Panc1 (cell line): Measurements from ENCODE around the gene C8A. TPM values are rescaled to one million over a fixed set of nuclear protein-coding genes. Genes with fewer than 3 reads are reported as not detected.
A peak's percentile ranks its signal among the peaks of the same experiment; 100 is the strongest.

Source experiments
- ATAC-seq: fragments of 200-7000 bp; cut with Tn5 transposase; 2 replicates; pipeline ENCODE4 v1.9.1; 2020; ENCODE audit warnings: mild to moderate bottlenecking, moderate library complexity
- BruUV-seq: library from RNA; stranded (reverse); fragments of 400-500 nt; replicated peaks from 2 replicates; lab custom pipeline; 2021; lab: Mats Ljungman, UMichigan
- CTCF ChIA-PET: fragments of 300-600 bp; sonication (Branson Sonifier 250); formaldehyde crosslinking; loops from one replicate; lab custom pipeline; 2022; ENCODE audit warnings: antibody characterized with exemption; lab: Charles Lee
- POLR2A ChIA-PET: fragments of 300-600 bp; sonication (Branson Sonifier 250); formaldehyde crosslinking; loops from one replicate; lab custom pipeline; 2022; ENCODE audit warnings: antibody characterized with exemption; lab: Charles Lee
- DNase-seq: peaks from one replicate; pipeline ENCODE4 v3.0.0-alpha.2; 2010; ENCODE audit warnings: low read depth, low spot score
- H3K27ac ChIP-seq: 2 replicates; pipeline ENCODE4 v1.5.1; 2011; ENCODE audit warnings: mild to moderate bottlenecking, low read length, inconsistent platforms
- H3K27me3 ChIP-seq: fragments of 200-500 bp; sonication (Bioruptor generic); 2 replicates; pipeline ENCODE4 v1.6.0; 2014; ENCODE audit warnings: low read length, inconsistent platforms; ENCODE audit not compliant: control insufficient read depth, insufficient read depth
- H3K36me3 ChIP-seq: fragments of 200-500 bp; sonication (Bioruptor generic); 2 replicates; pipeline ENCODE4 v1.5.1; 2014; ENCODE audit warnings: inconsistent platforms, mild to moderate bottlenecking, low read length, moderate library complexity; ENCODE audit not compliant: control insufficient read depth, insufficient read depth
- H3K4me1 ChIP-seq: 2 replicates; pipeline ENCODE4 v1.5.1; 2011; ENCODE audit warnings: inconsistent platforms, mild to moderate bottlenecking, low read length, moderate library complexity; ENCODE audit not compliant: control insufficient read depth, insufficient read depth
- H3K4me3 ChIP-seq, 2 experiments: 2 replicates each; pipeline ENCODE4 v1.5.1; 2011 to 2012; ENCODE audit warnings: low read depth in 2 of 2, low read length in 2 of 2, mild to moderate bottlenecking in 2 of 2, inconsistent platforms in 1 of 2, moderate library complexity in 1 of 2
- H3K9me3 ChIP-seq: fragments of 200-500 bp; sonication (Bioruptor generic); 2 replicates; pipeline ENCODE4 v1.5.1; 2014; ENCODE audit warnings: low read depth, mild to moderate bottlenecking, inconsistent platforms, low read length, moderate library complexity; ENCODE audit not compliant: control insufficient read depth, insufficient read depth
- CTCF ChIP-seq: fragments of 450-650 bp; IDR thresholded peaks from 2 replicates; pipeline ENCODE4 v1.5.1; 2017; ENCODE audit warnings: mild to moderate bottlenecking
- POLR2AphosphoS5 ChIP-seq: IDR thresholded peaks from 2 replicates; pipeline ENCODE4 v1.6.1; 2012; ENCODE audit warnings: mild to moderate bottlenecking, low read depth, low read length, moderate library complexity
- SIN3A ChIP-seq: IDR thresholded peaks from 2 replicates; pipeline ENCODE4 v1.6.1; 2012; ENCODE audit warnings: low read depth, mild to moderate bottlenecking, low read length, moderate library complexity, borderline replicate concordance; ENCODE audit not compliant: insufficient read depth
- TCF7L2 ChIP-seq: IDR thresholded peaks from 2 replicates; pipeline ENCODE4 v1.6.1; 2011; ENCODE audit warnings: mild to moderate bottlenecking, low read depth, low read length, inconsistent platforms
- in situ Hi-C: cut with HindIII; loops from 2 replicates; pipeline ENCODE4 v1.10.0; 2016; ENCODE audit warnings: low sequenced_read_pairs, low pct_unique_long_range_greater_than_20kb
- intact Hi-C: fragments of 100-400 bp; cut with micrococcal nuclease; formaldehyde crosslinking; loops from one replicate; pipeline ENCODE4 v1.10.0; 2022; ENCODE audit not compliant: unreplicated experiment
- total RNA-seq: library from RNA; stranded (reverse); gene quantifications from one replicate; pipeline ENCODE4 v1.2.1, GENCODE V29; 2021; ENCODE audit not compliant: unreplicated experiment
- TF ChIP-seq, protein P1 (sequence below), 2 experiments: IDR thresholded peaks; 2 replicates each; pipeline ENCODE4 v1.6.1; 2011 to 2012; ENCODE audit warnings: low read depth in 2 of 2, control low read depth in 1 of 2, low read length in 1 of 2, mild to moderate bottlenecking in 1 of 2, moderate library complexity in 1 of 2; ENCODE audit not compliant: insufficient read depth in 1 of 2

C8A gene
- total RNA-seq, 1 experiment from 2014 or later, result not detected

DNA sequence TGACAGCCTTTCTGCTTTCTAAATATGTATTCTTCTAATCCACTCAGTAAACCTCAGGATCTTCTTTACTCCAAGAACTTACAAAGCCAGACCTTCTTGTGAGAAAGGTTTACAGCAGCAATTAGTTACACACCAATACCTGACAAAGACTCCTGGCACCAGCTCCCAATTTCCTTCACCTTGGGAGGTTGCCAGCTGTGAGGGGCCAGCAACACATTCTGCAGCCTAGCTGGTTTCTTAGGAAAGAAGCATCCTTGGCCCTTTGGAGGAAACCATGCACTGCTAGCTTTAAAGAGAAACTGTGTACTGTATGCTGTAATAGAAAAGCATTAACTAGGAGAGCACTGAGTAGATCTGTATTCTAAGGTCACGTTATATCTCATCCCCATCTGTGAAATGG lies 46.2 kb upstream of the C8A start:
- ATAC-seq (no peak), DNase-seq (no peak)
- no peak overlapping the region for H3K4me3 ChIP-seq
- TF ChIP-seq CTCF (no peak), SIN3A (no peak), TCF7L2 (no peak), POLR2AphosphoS5 (no peak)
- TF ChIP-seq, protein P1, sequence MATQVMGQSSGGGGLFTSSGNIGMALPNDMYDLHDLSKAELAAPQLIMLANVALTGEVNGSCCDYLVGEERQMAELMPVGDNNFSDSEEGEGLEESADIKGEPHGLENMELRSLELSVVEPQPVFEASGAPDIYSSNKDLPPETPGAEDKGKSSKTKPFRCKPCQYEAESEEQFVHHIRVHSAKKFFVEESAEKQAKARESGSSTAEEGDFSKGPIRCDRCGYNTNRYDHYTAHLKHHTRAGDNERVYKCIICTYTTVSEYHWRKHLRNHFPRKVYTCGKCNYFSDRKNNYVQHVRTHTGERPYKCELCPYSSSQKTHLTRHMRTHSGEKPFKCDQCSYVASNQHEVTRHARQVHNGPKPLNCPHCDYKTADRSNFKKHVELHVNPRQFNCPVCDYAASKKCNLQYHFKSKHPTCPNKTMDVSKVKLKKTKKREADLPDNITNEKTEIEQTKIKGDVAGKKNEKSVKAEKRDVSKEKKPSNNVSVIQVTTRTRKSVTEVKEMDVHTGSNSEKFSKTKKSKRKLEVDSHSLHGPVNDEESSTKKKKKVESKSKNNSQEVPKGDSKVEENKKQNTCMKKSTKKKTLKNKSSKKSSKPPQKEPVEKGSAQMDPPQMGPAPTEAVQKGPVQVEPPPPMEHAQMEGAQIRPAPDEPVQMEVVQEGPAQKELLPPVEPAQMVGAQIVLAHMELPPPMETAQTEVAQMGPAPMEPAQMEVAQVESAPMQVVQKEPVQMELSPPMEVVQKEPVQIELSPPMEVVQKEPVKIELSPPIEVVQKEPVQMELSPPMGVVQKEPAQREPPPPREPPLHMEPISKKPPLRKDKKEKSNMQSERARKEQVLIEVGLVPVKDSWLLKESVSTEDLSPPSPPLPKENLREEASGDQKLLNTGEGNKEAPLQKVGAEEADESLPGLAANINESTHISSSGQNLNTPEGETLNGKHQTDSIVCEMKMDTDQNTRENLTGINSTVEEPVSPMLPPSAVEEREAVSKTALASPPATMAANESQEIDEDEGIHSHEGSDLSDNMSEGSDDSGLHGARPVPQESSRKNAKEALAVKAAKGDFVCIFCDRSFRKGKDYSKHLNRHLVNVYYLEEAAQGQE (IDR thresholded peaks at IDR 0.05; ENCODE audit: insufficient read depth in 1 of 2, low read depth in 2 of 2, low read length in 1 of 2), result no peak
- no peaks in the 10 kb centered on the region for H3K4me1 ChIP-seq
- POLR2A ChIA-PET, result no interaction called here
- BruUV-seq, result no TSS peak
- intact Hi-C loops (loop anchor here (10.0 kb wide), 1 partner anchor 1524 kb away; no protein-coding TSS in a partner anchor), in situ Hi-C loops (no loop called here)
- H3K27me3 ChIP-seq, result peaks cover 8% of the 10 kb centered on the region
- H3K36me3 ChIP-seq, result no peaks in the 10 kb centered on the region
- H3K9me3 ChIP-seq, result no peaks in the 10 kb centered on the region
- H3K27ac ChIP-seq, result no peak overlapping the region
- CTCF ChIA-PET, result no interaction called here

DNA sequence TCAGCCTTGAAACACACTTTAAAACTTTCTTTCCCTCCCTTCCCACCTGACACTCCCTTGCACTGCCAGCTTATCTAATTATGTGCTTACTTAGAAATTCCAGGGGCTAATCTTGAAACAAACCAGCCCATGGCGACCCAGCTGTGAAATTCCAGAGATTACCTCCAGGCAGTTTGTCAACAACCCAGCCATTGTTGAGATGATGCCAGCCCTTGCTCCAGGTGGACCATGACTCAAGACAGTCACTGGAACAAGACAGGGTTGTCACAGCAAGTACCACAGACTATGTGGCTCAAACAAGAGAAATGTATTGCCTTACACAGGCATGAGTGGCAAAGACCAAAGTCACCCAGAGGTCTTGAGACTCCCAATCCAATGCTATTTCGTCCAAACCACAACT lies 43.3 kb upstream of the C8A start:
- TF ChIP-seq CTCF (no peak), SIN3A (no peak), TCF7L2 (no peak), POLR2AphosphoS5 (no peak)
- TF ChIP-seq, protein P1 (IDR thresholded peaks at IDR 0.05; ENCODE audit: insufficient read depth in 1 of 2, low read depth in 2 of 2, low read length in 1 of 2), result no peak
- POLR2A ChIA-PET, result no interaction called here
- peak; percentile 38; the same call in 1 of the 2 replicates for ATAC-seq
- in situ Hi-C loops, result no loop called here
- Histone ChIP-seq H3K4me3 (no peak overlapping the region), H3K27ac (no peak overlapping the region), H3K4me1 (no peaks in the 10 kb centered on the region), H3K27me3 (peaks cover 8% of the 10 kb centered on the region), H3K36me3 (no peaks in the 10 kb centered on the region), H3K9me3 (no peaks in the 10 kb centered on the region)
- CTCF ChIA-PET, result no interaction called here
- intact Hi-C loops, result no loop called here
- DNase-seq, result no peak
- BruUV-seq, result no TSS peak
